Neuron (in vitro differentiated cells): ENCODE data around the gene ACAP3.

ENCODE experiments used
- H2AFZ ChIP-seq: one replicate; pipeline ENCODE4 v1.6.1; 2013; ENCODE audit warnings: low read depth, mild to moderate bottlenecking, inconsistent platforms, low read length, moderate library complexity
- H3K27me3 ChIP-seq: one replicate; pipeline ENCODE4 v1.6.1; 2013; ENCODE audit warnings: low read length; ENCODE audit not compliant: insufficient read depth
- H3K36me3 ChIP-seq: one replicate; pipeline ENCODE4 v1.6.1; 2013; ENCODE audit warnings: low read length; ENCODE audit not compliant: insufficient read depth
- H3K4me1 ChIP-seq: one replicate; pipeline ENCODE4 v1.6.1; 2013; ENCODE audit warnings: low read length; ENCODE audit not compliant: insufficient read depth
- H3K4me3 ChIP-seq: 2 replicates; pipeline ENCODE4 v1.5.1; 2013; ENCODE audit warnings: mild to moderate bottlenecking, low read length, moderate library complexity
- H3K9me3 ChIP-seq: one replicate; pipeline ENCODE4 v1.6.1; 2013; ENCODE audit warnings: low read length

Gene ACAP3

DNA sequence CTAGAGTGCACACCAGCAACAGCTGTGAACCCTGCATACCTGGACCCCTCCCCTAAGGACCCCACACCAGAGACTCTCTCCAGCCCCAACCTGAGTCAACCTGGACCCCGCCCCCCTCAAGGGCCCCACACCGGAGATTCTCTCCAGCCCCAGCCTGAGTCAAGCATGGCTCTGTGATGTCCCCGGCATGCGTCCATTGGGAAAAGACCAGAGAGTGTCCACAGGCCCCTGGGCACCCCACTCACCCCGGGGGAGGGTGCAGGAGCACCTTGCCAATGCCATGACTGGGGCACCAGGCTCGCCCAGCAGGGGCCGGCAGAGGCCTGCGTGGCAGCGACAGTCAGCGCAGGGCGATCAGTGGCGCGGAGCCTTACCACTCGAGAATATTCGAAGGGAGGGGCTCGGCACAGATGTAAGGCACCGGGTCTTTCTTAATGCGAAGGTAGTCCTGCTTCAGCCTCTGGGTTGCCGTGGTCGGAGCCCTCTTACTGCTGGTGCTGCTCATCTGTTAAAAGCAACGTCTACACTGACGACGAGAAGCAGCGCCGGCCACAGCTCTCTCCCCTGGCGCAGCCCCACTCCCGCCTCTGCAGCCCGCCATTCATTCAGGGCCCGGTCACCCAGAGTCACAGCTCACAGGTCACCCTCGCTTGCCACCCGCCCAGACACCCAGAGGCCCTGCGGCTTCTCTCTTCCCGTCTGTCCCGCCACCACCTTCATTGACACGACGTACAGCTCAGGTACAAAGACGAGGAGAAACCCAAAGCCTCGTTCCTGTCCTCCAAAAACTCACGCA lies 40.0 kb downstream of the ACAP3 start:
- Histone ChIP-seq H3K36me3 (peaks cover 47% of the 10 kb centered on the region), H2AFZ (no peak overlapping the region), H3K9me3 (no peaks in the 10 kb centered on the region)

DNA sequence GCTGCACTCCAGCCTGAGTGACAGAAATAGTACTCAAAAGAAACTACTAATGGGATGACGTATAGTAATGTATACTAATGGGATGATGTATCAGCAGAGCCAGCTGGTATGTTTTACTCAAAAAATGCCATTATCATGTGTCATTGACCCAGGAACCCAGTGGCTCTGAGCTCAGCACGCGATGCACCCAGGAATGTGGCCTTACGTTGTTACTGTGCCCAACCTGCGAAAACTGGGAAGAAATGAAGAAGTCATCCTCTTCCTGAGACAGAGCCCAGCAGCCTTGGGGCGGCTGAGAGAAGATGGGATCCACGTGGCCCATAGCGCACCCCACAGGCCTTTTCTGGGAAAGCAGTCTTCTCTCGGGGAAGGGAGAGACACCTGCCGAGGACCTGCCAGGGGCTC lies 42.9 kb downstream of the ACAP3 start:
- H3K9me3 ChIP-seq: no peaks in the 10 kb centered on the region
- H3K27me3 ChIP-seq: no peaks in the 10 kb centered on the region
- H3K4me1 ChIP-seq: no peaks in the 10 kb centered on the region
- H3K4me3 ChIP-seq: no peak overlapping the region
- no peak overlapping the region for H2AFZ ChIP-seq
- H3K36me3 ChIP-seq: peaks cover 56% of the 10 kb centered on the region

More for the DNA sequence above, 40.0 kb downstream of the ACAP3 start:
- Histone ChIP-seq H3K27me3 (no peaks in the 10 kb centered on the region), H3K4me1 (peaks cover 18% of the 10 kb centered on the region), H3K4me3 (no peak overlapping the region)

DNA sequence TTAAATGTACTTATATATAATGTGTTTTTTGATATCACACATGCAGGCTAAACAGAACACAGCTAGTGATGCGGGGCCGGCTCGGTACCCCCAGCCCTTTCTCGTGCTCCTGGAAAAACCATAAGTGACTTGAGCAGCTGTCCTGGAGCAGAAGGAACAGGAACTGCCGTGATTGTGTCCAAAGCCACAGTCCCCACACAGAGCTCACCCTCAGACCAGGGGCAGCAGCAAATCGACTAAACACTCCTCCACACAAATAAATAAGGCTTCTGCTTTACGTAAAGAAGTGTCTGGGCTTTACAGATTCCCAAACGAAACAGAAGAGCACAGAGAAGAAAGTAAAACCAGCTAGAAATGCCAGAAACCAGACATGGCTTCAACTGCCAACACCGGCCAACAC lies 43.7 kb downstream of the ACAP3 start:
- H2AFZ ChIP-seq: no peak overlapping the region
- no peaks in the 10 kb centered on the region for H3K9me3 ChIP-seq
- no peaks in the 10 kb centered on the region for H3K27me3 ChIP-seq
- H3K4me3 ChIP-seq: no peak overlapping the region
- no peaks in the 10 kb centered on the region for H3K4me1 ChIP-seq
- peaks cover 61% of the 10 kb centered on the region for H3K36me3 ChIP-seq

DNA sequence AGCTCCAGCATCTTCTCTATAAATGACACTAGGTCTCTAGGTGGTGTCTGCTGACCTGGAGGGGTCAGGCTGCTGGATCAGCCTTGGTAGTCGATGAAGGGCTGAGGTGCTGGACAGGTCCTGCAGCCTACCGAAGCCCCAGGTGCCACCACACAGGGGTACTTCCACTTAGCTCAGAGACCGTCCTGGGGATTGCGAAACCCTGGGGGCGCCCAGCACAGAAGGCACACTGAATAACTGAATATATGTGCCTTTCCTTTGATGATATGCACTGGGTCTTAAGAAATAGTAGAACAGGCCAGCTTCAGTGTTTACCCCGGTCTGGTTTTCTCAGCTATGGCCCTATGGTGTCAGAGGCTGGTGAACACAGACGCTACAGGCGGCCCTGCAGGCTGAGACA lies 45.0 kb downstream of the ACAP3 start:
- Histone ChIP-seq H3K9me3 (no peaks in the 10 kb centered on the region), H3K4me3 (no peak overlapping the region), H3K36me3 (peaks cover 63% of the 10 kb centered on the region), H2AFZ (no peak overlapping the region), H3K27me3 (no peaks in the 10 kb centered on the region), H3K4me1 (no peaks in the 10 kb centered on the region)

DNA sequence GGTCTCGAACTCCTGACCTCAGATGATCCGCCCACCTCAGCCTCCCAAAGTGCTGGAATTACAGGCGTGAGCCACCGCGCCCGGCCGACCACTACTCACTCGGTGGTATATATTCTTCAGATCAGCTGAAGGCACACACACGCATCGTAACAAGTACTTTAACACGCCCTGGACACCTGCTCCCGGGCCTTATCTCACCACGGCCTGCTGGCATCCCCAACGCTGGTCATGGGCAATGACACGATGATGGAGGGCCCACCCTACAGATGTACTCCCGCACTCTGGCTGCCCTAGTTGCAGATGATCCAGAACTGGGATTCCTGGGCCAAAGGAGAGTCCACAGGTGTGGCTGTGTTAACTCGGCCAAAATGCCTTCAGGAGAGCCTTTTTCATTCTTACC lies 45.7 kb downstream of the ACAP3 start:
- Histone ChIP-seq H3K4me1 (no peaks in the 10 kb centered on the region), H3K36me3 (peaks cover 60% of the 10 kb centered on the region), H2AFZ (no peak overlapping the region), H3K4me3 (no peak overlapping the region), H3K9me3 (no peaks in the 10 kb centered on the region), H3K27me3 (no peaks in the 10 kb centered on the region)

DNA sequence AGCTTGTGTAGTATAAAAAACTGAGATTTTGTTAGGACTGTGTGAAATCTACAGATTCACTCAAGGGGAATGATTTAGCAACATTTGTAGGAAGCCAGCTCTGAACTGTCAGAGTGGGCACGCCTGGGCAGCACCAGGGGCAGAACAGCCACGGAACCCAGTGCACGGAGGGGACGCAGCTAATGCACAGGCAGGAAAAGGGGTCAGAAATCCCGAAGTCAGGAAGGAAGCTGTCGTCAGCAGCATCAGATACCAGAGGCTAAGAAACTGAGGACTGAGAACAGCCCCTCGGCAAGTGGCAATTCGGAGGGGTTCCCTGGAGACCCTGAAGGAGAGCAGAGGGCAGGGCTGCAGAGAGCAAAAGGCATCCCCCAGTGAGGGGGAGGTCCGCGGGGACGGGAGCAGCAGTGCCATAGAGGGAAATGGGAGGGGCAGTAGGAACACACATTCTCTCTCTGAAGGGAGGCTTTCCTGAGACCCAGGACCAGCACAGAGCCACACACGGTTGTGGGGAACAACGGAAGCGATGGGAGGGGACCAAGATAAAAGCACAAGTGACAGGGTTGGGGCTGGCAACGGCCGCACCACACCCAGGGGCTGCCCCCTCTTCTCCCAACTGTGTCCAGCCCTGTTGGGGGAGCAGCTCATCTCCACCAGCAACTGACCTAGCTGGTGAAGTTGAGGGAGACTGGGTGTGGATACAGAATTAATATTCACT lies 46.7 kb downstream of the ACAP3 start:
- no peak overlapping the region for H3K4me3 ChIP-seq
- no peaks in the 10 kb centered on the region for H3K9me3 ChIP-seq
- H3K36me3 ChIP-seq: peaks cover 59% of the 10 kb centered on the region
- no peak overlapping the region for H2AFZ ChIP-seq
- no peaks in the 10 kb centered on the region for H3K4me1 ChIP-seq
- no peaks in the 10 kb centered on the region for H3K27me3 ChIP-seq

DNA sequence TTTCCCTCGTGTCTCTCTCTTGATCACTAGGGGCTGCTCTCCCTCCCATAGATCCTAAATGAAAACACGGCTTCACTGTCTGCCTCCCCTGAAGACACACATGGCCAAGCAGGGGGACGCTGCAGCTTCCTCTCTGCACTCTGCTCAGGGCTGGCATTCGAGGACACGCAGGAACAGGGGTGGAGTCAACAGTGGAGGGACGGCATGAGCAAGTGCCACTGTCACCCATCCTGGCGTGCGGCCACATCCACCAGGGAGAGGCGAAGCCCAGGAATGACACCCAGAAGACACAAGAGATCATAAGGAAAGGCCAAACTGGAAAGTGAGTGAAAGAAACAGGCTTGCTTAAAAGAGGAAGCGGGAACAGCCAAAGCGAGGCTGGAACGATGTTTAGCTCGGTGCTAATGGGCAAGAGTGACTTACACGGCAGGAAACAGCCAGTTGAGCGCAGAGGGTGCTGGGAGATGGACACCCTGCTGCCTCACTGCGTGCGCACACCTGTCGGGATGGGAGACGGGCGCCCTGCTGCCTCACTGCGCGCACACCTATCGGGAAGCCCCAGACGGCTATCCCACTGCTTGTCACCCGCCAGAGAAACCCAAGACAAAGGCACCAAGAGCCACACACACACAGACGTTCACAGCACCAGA lies 47.7 kb downstream of the ACAP3 start:
- H3K9me3 ChIP-seq: no peaks in the 10 kb centered on the region
- no peak overlapping the region for H2AFZ ChIP-seq
- peaks cover 62% of the 10 kb centered on the region for H3K36me3 ChIP-seq
- H3K27me3 ChIP-seq: no peaks in the 10 kb centered on the region
- H3K4me1 ChIP-seq: no peaks in the 10 kb centered on the region
- H3K4me3 ChIP-seq: no peak overlapping the region

DNA sequence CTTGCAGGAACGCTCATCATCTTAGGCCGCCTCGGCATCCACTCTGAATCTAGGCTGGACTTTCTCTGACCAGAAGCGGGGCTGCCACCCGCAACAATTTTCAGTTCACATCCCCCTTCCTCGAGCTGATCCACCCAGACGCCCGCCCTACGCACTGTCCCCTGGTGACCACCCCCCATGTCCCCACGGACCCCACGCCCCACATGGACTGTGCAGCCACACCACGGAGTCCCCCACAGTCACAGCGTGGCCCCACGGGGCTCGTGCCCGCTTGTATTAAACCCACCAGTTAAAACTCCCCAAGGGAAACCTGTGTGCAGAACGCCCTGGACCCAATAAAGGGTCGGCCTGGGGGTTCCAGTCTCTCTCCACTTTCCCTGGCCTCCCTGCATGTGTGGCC lies 48.2 kb downstream of the ACAP3 start:
- H3K27me3 ChIP-seq: no peaks in the 10 kb centered on the region
- H3K36me3 ChIP-seq: peaks cover 62% of the 10 kb centered on the region
- no peaks in the 10 kb centered on the region for H3K9me3 ChIP-seq
- no peak overlapping the region for H3K4me3 ChIP-seq
- H3K4me1 ChIP-seq: no peaks in the 10 kb centered on the region
- no peak overlapping the region for H2AFZ ChIP-seq

DNA sequence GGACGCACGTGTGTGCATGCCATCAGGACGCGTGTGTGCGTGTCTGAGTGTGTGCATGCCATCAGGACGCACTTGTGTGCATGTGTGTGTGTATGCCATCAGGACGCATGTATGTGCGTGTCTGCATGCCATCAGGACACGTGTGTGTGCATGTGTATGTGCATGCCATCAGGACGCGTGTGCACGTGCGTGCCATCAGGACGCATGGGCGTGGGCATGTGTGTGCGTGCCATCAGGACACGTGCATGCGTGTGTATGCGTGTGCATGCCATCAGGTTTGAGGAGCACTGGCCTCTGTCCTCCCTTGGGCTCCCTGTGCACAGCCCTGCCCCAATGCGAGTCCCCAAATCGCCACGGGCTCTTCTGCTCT lies 48.6 kb downstream of the ACAP3 start:
- Histone ChIP-seq H3K4me1 (no peaks in the 10 kb centered on the region), H3K27me3 (no peaks in the 10 kb centered on the region), H3K9me3 (no peaks in the 10 kb centered on the region), H3K36me3 (peaks cover 62% of the 10 kb centered on the region), H2AFZ (no peak overlapping the region), H3K4me3 (no peak overlapping the region)

DNA sequence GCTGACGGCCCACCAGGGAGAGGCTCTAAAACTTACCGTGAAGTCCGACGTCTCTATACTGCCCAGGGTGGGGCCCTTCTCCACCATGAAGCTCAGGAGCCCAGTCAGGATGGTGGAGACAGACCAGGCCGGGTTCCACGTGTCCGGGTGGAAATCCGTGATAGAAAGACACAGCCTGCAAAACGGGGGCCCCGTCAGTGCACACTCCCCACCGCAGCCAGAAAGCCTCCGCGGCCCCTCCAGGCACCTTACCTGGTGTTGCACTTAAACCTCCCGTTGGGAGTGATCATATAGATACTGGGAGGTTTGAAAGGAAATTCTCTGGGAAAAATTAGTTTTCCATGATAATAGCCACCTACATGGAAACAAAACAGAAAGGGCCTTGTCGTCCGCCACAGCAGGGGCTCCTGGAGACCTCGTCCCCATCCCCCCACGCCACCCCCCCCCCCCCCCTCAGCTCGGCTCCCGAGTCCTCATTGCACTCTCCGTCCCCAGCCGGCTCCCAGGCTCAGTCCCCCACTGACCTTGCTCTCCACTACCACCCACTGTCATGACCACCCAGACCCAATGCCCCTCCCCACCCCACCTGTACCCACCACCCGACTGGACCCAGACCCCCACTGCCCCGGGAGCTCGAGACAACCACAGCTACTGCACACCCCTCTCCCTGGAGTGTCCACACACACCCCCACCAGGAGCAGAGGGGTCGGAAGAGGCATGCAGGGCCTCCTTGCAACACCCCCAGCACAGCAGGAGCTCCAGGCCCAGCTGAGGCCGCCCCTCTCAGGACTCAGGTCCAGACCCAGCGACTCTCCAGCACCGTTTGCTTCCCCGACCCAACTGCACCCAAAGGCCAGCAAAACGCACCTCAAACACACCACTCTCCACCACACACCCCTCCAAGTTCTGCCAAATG lies 50.5 kb downstream of the ACAP3 start:
- H3K4me1 ChIP-seq: no peaks in the 10 kb centered on the region
- H3K4me3 ChIP-seq: no peak overlapping the region
- peaks cover 53% of the 10 kb centered on the region for H3K36me3 ChIP-seq
- H3K9me3 ChIP-seq: no peaks in the 10 kb centered on the region
- H3K27me3 ChIP-seq: no peaks in the 10 kb centered on the region
- H2AFZ ChIP-seq: no peak overlapping the region

DNA sequence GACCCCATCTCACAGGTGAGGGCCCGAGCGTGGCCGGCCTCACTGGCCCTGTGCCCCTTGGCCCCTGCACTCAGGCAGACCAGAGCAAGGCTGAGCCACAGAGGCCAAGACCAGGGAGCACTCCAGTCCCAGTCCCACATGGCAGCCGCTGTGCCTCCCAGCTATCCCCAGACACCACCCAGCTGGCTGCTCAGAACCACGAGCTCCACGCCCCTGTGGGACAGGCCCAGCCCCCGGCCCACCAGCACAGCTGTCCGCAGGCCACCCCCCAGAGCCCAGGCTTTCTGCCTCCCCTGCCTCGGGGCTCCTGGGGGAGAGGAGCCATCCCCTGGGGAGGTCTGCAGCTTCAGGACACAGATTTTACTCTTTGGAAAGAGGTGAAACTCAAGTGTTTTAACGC lies 52.1 kb downstream of the ACAP3 start:
- Histone ChIP-seq H2AFZ (no peak overlapping the region), H3K9me3 (no peaks in the 10 kb centered on the region), H3K4me1 (no peaks in the 10 kb centered on the region), H3K36me3 (peaks cover 45% of the 10 kb centered on the region), H3K4me3 (no peak overlapping the region), H3K27me3 (no peaks in the 10 kb centered on the region)

DNA sequence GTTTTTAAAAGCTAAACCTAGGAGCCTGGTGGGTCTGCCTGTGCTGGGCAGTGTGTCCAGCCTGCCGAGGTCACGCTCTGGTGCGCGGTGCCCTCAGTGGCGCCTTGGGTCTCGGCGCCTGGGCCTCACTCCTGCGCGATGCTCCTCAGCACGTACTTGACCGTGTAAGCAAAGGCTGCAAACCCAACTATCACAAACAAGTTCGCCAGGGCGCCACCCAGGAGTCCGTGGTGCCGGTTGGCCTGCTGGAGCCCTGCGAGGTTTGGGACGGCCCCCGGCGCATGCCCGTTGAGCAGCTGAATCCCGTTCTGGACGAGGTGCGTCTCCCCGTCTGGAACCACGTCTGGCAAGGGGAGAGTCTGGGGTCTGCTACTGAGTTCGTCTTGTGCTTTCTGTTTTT lies 52.7 kb downstream of the ACAP3 start:
- no peaks in the 10 kb centered on the region for H3K4me1 ChIP-seq
- H3K4me3 ChIP-seq: no peak overlapping the region
- H2AFZ ChIP-seq: no peak overlapping the region
- peaks cover 40% of the 10 kb centered on the region for H3K36me3 ChIP-seq
- H3K9me3 ChIP-seq: no peaks in the 10 kb centered on the region
- H3K27me3 ChIP-seq: no peaks in the 10 kb centered on the region

DNA sequence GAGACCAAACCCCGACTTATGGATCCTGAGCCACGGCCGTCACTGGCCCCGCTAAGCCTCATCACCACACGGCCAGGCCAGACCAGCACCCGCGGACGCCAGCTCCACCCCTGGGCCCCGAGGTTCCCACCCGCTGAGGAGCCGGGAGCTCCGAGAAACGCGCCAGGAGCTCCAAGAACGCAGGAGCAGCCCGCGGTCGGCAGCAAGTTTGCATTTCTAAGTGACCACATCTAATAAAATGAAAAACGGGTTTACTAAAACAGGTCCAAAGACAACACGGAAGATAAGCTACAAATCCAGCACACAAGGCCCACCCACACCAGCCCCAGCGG lies 53.1 kb downstream of the ACAP3 start:
- H3K4me3 ChIP-seq: no peak overlapping the region
- no peak overlapping the region for H2AFZ ChIP-seq
- no peaks in the 10 kb centered on the region for H3K4me1 ChIP-seq
- H3K27me3 ChIP-seq: no peaks in the 10 kb centered on the region
- H3K9me3 ChIP-seq: no peaks in the 10 kb centered on the region
- H3K36me3 ChIP-seq: peaks cover 36% of the 10 kb centered on the region
